Measurements from ENCODE around the gene CDH13. TPM values are rescaled to one million over a fixed set of nuclear protein-coding genes. Genes with fewer than 3 reads are reported as not detected.

CDH13 gene
- total RNA-seq, 4 donors from 2014 or later: 12.5 to 35.9 (median 22.1) TPM

DNA sequence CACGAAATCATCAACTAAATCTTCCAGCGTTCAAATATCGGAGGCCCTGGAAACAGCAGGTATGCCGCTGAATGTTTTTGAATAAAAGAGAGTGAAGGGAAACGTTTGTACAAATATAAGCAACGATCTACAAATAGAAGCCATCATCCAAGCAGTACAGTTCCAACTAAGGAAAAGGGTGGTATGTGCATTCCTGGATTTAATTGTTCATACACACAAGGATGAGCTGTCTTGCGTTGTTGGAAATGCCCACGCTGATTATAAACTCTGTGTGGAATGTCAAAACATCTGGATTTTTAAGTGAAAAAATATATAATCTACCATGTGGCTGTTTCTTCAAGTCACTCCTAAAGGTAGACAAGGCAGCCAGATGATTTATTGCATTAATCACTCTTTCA is 989.2 kb downstream of the CDH13 start:
- TF ChIP-seq, protein P1, sequence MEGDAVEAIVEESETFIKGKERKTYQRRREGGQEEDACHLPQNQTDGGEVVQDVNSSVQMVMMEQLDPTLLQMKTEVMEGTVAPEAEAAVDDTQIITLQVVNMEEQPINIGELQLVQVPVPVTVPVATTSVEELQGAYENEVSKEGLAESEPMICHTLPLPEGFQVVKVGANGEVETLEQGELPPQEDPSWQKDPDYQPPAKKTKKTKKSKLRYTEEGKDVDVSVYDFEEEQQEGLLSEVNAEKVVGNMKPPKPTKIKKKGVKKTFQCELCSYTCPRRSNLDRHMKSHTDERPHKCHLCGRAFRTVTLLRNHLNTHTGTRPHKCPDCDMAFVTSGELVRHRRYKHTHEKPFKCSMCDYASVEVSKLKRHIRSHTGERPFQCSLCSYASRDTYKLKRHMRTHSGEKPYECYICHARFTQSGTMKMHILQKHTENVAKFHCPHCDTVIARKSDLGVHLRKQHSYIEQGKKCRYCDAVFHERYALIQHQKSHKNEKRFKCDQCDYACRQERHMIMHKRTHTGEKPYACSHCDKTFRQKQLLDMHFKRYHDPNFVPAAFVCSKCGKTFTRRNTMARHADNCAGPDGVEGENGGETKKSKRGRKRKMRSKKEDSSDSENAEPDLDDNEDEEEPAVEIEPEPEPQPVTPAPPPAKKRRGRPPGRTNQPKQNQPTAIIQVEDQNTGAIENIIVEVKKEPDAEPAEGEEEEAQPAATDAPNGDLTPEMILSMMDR (IDR thresholded peaks at IDR 0.05): no peak
- ATAC-seq (ENCODE audit: low FRiP score) (no peak), DNase-seq (ENCODE audit: low spot score) (no peak)

DNA sequence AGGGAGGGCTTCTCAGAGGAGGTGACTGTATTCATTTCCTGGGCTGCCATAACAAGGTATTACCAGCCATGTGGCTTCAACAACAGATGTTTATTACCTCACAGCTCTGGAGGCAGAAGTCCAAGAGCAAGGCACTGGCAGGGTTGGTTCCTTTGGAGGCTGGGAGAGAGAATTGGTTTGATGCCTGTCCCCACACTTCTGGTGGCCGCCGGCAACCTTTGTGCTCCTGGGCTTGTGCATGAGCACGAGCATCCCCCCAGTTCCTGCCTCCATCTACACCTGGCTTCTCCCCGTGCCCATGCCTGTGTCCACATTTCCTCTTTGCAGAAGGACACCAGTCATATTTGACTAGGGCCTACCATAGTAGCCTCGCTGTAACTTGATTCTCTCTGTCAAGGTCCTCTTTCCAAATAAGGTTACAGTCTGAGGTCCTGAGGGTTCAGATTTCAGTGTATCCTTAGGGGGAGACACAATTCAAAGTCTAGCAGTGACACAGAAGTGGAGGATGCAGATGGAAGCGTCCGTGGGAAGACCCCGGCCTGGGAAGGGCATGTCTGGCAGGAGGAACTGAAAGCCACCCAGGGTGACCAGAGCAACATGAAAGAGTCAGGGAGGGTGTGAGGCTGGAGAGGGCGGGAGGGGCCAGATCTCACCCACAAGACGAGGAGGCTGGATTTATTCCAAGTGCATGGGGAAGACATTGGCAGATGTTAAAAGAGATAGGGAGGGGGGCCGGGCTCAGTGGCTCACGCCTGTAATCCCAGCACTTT is 992.8 kb downstream of the CDH13 start:
- DNase-seq (ENCODE audit: low spot score) (no peak), ATAC-seq (ENCODE audit: low FRiP score) (no peak)
- TF ChIP-seq, protein P1 (IDR thresholded peaks at IDR 0.05): no peak

DNA sequence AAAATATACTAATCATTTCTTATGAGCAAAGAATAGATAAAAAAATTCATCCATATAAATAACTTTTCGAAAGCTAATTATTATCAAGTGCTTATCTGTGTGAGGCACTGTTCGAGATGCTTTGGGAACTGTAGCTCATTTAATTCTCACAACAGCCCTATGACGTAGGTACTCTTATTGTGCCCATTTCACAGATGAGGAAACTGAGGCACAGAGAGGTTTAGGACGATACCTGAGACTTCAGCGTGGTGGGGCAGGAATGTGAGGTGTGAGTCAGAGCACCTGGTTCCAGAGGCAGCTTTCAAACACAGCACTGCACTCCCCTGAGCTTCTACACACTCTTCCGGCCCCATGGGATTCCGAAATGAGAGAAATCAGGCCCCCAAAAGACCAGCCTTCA is 995.2 kb downstream of the CDH13 start:
- TF ChIP-seq, protein P1 (IDR thresholded peaks at IDR 0.05): no peak
- ATAC-seq (ENCODE audit: low FRiP score): no peak
- no peak for DNase-seq (ENCODE audit: low spot score)

DNA sequence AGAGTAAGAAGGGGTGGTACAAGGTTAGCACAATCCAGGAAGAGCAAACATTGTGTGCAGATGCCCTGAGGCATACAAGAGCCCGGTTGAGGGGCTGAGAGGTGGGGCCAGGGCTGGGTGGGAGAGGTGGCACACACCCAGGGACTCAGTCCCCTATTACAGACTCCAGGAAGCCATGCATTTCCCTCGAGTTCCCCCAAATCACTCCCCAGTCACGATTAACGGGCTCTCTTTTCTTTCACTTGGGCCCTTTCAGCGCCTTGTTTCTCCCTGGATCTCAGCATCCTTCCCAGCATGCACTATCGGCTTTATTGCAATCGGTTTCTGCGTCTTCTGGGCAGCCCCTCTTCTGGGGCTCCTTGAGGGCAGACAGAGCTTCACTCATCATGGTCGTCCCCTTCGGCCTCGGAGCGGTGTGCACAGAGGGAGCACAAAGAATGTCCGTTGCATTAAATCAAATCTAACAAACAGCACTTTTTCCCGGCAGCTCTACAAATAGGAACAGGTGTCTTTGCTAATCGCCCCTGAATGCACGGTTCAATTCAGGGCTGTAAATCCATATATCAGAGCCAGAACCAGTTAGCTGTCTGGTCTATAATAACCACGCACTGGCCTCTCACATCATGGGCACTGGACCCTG is 996.4 kb downstream of the CDH13 start:
- TF ChIP-seq, protein P1 (IDR thresholded peaks at IDR 0.05): no peak
- ATAC-seq (ENCODE audit: low FRiP score) (no peak), DNase-seq (ENCODE audit: low spot score) (no peak)

DNA sequence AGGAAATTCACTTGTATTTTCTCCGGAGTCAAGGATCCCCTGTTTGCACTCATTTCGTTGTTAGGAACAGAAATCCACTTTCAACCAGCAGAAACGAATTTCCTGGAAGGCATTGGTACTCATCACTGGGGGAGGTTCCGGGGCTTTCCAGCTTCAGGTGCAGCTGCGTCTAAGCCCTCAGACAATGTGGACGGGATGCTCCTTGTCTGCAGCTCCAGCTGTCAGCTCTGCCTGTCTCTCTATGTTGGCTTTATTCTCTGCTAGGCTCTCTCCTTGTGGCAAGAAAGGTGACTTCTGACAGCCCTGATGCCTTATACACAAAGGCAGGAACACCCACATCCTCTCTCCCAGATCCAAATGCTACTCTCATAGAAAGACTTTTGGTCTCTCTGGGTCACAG is 997.1 kb downstream of the CDH13 start:
- TF ChIP-seq, protein P1 (IDR thresholded peaks at IDR 0.05): no peak
- ATAC-seq (ENCODE audit: low FRiP score) (no peak), DNase-seq (ENCODE audit: low spot score) (no peak)

DNA sequence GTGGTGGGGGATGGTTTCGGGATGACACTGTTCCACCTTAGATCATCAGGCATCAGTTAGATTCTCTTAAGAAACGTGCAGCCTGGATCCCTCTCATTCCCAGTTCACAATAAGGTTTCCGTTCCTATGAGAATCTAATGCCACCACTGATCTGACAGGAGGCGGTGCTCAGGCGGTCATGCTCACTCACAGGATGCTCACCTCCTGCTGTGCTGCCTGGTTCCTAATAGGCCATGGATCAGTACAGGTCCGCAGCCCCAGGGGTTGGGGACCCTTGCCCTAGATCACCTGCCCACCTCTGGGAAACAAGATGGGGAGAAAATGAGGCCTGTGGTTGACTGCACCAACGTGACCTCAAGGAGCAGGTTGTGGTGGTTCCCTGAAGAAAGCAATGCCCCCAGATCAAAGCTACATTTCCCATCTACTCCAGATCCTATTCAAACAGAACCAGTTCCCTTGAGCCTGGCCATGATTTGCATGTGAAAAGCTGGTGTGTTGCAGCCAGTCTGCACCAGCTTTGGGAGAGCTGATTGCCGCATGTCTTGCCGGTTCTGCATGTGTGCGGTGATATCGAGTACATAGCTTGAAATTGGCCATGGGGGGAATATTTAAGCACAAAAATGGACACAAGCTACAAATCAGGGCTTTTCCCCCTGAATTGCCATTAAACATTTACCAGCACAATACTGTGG is 997.8 kb downstream of the CDH13 start:
- ATAC-seq (ENCODE audit: low FRiP score) (no peak), DNase-seq (ENCODE audit: low spot score) (no peak)
- TF ChIP-seq, protein P1 (IDR thresholded peaks at IDR 0.05): no peak
